NCI-H187 (cell line): ENCODE measurements around the gene NOD2.

ENCODE experiments used
- DNase-seq, 2 experiments: peaks; one replicate each; lab custom pipeline; 2025; lab: John Stamatoyannopoulos, UW

The NOD2 gene

DNA sequence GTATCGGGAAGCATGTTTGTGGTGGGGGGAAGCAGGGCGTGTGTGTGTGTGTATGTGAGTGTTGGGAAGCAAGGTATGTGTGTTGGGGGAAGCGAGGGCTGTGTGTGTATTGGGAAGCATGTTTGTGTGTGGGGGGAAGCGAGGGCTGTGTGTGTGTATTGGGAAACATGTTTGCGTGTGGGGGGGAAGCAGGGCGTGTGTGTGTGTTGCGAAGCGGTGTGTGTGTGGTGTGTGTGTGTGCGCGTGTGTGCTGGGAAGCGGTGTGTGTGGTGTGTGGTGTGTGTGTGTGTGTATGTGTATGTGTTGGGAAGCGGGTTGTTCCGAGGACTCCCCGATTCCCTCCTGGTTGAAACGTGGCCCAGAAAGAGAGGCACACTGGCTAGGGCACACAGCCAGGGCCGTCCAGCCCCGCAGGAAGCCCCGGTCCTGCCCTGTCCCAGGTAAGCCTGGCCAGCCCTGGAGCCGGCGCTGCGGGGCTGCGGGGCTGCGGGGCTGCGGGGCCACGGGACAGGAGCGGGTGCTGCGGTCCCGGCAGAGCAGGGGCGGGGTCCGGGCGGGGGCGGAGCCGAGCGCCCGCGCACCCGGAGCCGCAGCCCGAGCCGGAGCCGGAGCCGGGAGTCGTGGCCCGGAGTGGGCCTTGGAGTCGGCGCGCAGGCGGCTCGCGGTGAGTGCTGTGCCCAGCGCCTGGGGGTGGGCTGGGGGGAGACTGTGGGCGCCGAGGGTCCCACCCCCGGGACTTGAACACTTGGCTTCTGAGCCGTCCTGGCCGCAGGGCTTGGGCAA lies at the start of gene NOD2:
TSS of gene NOD2 (plus strand) at position 608 of the 783 bp plus-strand sequence. CDS start 5,890 bp downstream, outside the sequence.
- no peak for DNase-seq

DNA sequence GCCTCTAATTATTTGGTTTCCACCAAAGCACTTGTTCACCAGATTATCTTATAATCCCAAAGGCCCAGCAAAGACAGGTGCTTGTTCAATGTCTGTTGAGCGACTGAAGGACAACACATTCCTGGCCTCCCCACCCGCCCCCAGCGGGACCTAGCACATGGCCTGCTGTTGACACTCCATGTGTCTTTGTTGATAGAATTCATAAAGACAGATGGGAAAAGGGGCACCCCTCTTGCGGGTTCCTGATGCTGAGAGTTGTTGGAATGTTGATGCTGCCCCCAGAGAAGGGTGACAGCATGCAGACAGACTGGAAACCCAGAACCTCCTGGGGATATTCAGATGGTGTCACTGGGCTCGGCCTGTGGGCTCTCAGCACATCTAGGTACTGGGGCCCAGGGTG lies 49.2 kb upstream of the NOD2 start:
- DNase-seq: no peak

DNA sequence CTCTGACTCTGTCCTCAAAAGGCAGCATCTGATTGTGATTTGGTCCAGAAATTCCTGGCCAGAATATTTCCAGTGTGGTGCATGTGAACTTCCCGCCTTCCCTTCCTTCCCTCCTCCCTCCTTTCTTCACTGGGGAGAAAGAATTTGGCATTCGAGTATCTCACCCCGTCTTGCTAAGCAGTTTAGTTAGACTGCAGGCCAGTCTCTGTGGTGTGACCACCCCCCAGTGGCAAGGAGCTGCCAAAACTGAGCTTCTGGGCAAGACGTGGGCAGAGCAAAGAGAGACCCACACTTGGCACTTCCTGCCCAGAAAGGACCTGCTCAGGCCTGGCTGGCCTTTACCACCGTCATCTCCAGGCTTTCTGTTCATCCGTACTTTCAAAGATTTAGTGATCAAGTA lies 48.7 kb upstream of the NOD2 start:
- DNase-seq: no peak

DNA sequence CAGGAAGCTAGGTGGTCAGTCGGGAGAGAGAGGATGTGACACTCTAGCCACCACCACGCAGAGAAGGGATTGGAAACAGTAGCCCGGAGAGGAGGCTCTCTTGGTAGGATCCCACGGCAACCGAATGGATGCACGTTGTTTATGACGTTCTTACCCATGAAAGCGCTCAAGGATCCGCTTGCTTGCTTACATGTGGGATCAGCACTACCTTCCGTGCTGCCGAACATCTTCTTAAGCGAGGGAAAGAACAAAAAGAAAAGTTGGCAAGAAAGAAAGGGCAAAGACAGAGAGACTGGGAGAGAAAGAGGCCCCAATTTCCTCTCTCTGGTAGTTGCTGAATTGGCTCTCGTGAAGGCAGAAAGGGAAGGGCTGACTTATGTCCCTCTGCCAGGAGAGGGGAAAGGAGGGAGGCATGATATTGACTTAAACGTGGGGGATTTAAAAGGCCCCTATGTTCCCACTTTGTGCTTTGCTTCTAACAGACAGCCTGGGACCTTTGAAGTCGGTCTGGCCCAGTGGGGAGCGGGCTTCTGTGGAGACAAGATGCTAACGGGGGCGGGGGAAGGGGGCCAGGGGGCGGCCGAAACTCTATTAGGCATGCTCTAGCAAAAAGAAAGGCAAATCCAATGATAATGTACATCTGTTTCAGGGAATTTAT lies 47.7 kb upstream of the NOD2 start:
- no peak for DNase-seq

DNA sequence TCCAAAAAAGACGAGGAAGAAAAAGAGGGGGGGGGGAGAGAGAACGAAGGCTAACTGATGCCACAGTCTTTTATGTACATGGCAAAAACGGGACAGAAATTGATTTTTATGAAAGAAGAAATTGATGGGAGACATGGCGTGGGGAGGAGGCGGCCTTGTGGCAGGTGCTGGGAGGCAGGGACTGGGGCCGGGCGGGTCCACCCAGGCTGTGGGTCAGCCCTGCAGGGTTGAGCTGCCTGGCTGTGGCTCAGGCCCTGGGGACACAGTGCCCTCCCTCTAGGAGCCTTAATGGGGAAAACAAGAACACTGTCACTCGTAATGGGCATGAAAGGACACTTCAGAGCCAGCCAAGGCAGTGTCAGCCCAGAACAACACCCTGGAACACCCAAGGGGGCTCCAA lies 47.1 kb upstream of the NOD2 start:
- no peak for DNase-seq

DNA sequence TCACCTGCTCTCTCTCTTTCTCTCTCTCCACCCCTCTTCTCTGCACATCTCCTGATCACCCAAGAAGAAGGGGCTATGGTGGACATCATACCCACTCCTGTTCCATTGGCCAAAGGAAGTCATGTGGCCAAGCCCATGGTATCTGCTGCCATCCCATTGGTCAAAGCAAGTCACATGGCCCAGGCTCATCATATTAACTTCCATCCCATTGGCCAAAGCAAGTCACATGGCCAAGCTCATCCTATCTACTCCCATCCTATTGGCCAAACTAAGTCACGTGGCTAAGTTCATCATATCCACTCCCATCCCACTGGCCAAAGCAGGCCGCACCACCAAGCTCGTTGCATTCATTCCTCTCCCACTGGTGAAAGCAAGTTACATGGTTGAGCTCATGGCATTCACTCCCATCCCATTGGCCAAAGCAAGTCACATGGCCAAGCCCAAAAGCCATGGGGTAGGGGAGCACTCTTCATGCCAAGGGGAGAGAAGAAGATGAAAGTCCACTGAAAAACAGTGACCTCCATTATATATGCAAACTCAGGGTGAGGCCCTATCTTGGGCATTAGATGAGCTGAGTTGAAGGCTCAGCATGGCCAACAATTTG lies 41.5 kb upstream of the NOD2 start:
- DNase-seq: no peak

DNA sequence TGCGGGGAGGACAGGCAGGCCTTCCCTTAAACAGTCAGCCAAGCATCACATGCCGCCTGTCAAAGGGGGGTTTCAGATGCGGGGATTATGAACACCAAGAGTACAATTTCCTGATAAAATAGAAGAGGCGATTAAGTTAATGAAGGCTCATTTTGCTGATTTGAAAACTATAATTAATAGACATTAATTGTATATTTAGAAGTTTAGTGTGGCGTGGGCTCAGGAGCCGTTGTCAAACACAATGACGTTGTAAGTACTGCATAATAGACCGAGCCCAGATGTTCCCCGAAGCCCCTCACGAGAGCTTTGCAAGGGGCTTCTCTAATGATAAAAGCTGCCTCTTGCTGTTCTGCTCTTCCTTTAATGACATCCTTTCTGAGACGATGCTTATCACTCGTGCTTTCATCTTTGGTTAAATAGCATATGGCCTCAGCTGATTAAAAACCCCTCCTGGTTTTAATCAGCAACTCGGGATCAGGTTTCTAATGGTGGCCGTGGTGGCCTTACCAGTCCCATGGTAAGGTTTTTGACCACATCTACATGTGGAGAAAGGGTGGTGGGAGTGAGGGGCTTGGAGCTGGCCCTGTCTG lies 40.5 kb upstream of the NOD2 start:
- DNase-seq: no peak

DNA sequence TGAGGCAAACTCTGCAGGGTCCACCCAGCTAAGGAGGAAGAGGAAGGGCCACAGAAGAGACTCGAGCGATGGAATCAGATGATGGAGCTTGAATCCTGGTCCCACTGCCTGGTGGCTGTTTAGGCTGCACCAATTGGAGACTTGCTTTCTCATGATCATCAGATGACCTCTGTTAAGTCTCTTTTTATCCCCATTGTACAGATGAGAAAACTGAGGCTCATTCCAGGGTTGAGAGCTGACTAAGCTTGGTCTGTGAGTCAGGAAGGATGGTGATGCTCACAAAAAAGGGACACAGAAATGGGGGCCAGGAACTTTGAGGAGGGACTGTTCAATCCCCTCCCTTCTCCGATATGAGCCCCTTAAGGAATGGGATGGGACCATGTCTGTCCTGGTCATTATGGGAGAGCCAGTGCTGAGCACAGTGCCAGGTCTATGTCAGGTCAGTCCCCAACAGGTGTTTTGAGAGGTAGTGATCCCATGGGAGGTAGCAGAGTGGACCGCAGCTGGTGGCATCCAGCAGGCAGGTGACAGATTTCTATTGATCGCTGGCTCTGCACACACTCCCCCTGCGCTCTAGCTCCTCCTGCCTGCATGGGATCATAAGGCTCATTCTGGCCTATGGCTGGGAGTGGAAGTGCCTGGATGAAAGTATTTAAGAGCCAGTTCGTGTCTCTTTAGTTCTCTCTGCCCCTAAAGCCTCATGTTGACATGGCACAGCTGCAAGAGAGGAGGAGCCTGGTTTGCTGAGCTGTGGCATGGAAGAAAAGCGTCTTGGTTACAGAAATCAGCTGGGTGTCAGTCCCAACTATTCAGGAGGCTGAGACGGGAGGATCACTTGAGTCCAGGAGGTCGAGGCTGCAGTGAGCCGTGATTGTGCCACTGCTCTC lies 39.5 kb upstream of the NOD2 start:
- DNase-seq: no peak

DNA sequence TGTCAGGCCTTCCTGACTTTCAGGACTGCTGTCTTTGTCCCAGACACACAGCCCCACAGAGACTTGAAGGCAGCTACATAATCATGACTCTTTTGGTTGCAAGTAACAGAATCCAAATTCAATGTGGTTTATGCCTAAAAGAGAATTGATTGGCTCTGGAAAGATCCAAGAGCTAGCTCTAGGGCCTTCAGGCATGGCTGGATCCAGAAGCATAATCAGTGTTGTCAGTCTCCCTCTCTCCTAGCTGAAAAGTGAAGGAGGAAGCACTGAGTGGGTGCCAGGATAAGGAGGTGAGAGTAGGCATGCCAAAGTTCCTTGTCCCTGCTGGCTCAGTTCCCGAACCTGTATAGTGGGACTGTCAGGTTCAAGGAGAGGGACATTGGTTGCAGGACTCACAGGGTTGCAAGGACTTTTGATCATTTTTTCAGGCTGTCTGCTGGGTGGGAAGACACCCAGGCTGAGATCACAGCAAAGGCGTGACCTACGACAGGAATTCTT lies 37.8 kb upstream of the NOD2 start:
- no peak for DNase-seq

DNA sequence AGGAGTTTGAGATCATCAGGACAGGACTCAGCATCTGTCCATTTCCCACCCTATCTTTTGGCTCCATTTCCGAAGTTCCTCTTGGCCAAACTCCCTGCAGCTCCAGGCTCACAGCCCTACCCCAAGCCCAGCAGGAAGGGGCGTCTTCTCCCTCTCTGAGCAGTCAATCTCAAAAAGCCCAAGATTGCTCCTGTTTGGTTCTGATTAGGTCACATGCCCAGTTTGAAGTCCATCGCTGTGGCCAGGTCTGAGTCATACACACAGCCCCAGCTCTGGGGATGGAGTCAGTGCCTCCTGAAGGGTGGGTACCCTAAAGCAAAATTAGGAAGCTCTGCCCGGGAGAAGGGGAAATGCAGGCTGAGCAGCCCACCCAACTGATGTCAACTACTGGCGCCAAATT lies 36.2 kb upstream of the NOD2 start:
- DNase-seq: no peak

DNA sequence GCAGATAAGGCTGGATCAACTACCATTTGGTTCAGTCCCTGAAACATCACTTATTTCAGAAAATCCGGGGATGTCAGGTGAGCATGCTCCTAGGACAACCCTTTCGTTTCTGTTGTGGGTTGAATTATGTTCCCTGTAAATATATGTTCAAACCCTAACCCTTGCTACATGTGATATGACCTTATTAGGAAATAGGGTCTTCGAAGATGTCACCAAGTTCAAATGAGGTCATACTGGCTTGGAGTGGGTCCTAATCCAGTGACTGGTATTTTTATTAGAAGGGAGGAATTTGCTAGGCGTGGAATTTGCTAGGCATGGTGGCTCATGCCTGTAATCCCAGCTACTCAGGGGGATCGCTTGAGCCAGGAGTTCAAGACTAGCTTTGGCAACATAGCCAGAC lies 33.6 kb upstream of the NOD2 start:
- no peak for DNase-seq

DNA sequence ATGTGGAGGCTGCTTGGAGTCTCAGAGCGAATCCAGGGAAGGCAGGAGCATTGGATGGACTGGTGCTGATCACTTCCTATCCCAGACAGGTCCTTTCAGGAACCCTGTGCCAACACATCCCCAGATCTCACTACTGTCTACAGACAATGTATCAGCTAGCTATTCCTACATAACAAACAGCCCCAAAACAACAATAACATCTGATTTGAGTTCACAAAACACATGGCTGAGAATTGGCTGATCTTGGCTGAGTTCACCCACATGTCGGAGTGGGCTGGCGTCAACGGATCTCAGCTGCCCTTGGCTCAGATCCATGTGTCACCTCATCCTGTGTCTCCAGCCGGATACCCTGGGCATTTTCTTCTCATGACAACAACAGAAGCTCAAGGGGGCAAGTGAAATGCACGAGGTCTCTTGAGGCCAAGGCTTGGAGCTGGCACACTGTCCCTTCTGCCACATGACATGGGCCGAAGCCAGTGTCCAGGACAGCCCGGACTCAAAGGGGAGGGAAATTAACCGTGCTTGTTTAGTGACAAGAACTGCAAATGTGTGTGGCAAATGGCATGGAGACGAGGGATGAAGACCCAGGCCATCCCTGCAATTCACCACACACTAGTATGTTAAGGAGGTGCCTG lies 31.0 kb upstream of the NOD2 start:
- no peak for DNase-seq

DNA sequence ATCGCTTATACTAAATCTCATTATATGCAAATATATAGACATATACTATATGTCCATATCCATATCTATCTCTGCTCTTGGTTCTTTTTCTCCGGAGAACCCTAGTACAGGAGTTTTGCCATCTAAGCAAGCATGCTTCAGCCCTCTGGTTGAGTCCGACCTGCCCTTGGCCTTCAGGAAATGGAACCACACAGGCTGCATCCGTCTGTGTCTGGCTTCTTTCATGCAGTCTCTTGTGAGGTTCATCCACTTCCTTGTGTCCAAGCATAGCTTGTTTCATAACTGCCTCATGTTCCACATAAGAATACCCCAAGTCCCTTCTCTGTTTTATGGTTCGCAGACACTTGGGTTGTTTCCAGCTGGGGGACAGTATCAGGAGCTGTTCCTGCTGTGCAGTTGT lies 29.1 kb upstream of the NOD2 start:
- DNase-seq: no peak

DNA sequence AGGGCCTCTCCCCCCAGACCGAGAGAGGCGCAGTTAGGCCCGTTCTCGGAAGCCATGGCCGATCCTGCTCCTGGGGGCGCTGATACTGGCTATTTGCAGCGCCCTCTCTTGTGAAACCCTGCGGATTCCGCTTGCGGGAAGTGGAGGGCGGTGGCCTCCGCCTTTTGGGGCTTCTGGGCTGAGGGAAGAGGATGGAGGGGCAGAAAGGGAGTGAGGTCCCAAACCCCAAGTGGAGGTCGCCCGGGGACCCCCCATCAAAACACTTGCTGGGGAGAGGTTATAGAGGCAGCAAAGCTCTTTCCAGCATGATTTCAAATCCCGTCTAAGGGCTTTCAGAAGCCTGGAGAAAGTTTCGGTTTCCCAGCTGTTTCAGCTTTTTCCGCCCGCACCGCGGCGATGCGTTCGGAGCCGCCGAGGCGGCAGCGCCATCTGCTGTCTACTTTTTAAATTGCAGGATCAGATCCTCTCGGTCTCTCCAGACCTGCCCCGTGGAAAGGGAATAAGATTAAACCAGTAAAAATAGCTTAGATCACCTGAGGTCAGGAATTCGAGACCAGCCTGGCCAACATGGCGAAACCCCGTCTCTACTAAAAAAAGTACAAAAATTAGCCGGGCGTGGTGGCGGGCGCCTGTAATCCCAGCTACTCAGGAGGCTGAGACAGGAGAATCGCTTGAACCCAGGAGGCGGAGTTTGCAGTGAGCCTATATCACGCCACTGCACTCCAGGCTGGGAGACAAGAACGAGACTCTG lies 28.1 kb upstream of the NOD2 start:
- no peak for DNase-seq

DNA sequence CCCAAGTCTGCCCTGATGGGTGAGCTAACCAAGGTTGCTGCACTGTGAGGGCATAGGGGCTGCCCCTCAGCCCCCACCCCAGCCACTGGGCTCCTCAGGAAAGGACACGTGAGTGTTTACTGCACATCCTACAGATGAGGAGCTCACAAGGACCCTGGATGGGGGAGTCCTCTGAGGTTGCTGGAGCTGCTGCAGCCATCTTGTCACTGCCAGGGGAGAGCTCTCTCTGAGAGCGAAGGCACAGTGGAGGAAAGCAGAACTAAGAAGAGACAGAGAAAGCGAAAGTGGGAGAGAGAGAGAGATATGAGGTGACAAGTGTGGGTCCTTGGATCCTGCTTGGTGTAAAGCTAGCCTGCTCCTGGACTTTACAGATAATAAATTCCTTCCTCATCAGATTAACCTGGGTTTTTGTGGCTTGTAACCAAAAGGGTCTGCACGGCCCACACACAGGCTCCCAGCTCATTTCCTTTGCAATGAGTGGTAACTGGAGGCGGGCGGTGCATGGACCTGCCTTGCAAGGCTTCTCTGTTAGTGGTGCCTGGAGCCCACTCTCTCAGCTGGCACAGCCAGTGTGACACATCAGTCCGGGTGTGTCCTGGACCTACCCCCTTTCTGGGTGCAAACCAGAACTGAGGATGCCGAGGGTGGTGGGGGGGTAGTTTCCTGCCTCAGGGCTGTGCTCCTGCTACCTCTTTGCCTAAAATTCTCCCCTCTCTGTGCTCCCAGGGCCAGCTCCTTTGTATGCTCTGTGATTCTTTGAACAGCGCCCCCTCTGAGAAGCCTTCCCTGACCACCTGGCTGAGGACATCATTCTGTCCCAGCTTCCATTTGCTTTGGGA lies 26.5 kb upstream of the NOD2 start:
- DNase-seq: no peak

DNA sequence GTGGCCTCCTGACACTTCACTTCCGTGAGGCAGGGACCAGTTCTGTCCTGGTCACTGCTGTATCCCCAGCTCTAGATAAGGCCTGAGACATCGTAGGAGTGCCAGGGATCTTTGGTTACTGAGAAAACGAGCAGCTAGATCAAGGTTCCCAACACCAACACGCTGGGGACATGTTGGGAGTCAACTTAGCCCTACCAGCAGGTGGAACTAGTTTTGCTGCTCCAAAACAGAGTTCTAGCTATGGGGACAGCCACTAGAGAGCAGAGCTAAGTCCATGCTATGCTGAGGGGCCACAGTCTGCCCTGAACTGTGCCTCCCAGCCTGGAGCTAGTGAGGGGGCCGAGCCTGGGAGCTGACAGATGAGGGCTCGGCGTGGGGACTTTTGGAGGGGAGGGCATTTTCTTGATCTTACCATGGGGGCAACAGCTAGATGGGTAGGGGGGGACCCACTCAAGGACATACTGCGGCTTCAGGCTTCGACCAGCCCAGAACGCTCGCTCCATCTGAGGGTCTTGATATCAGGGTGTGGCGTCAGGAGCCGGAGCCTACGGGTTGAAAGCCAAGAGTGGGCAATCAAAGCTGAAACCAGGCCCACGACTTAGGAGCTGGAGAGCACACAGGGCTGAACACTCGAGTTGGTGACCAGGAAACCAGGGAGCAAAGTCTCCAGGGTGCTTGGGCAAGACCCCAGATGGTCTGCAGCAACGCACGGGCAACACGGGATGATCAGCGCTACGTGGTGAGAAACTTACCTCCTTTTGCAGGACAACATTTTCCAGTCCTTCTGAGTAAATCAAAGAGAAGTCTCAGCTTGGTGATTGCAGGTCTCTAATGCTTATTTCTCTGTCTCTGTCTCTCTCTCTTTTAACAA lies 25.7 kb upstream of the NOD2 start:
- no peak for DNase-seq

DNA sequence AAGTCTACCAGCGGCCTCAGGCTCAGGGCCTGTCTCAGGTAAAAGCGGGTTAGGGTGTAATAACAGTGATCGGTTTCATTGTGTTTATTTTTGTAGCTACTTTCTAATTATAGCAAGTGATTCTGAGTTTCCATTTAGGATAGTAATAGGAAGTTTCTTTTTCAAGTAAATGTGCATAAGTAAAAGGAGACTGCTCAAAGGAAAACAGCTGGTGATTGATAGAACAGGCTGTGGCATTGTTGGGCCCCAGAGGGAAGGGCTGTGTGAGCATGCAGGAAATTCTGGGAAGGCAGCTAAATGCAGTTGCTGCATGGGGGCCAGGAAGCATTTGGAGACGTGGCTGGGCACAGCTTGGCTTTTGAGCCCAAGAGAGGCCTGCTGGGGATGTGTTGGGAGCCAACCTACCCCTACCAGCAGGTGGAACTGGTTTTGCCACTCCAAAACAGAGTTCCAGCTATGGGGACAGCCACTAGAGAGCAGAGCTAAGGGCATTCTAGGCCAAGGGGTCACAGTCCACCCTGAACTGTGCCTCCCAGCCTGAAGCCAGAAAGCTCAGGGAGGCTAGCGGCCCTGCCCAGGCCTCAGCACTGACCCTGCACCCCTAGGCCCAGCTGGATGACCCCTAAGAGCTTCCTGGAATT lies 24.9 kb upstream of the NOD2 start:
- DNase-seq: no peak

DNA sequence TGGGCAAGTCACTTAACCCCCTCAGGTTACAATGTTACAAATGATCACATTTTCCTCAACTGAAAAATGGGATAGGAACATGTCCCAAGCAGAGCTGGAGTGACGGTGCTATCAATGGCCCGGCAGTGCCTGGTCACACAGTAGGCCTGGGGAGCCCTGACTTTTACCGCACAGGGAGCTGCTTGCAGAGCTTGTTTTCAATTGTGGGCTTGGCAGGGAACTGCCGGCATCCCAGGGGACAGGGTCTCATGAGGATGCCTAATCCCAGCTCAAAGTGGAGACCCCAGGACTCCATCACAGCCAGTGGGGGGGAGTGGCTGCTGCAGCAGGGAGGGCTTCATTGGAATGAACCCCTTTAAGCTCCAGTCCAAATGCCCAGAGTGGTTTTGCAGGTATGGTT lies 23.7 kb upstream of the NOD2 start:
- no peak for DNase-seq
